PC-3 (cell line): Measurements from ENCODE around the gene PANK4.

Source experiments
- CTCF ChIP-seq: fragments of 300-600 bp; sonication (generic); conservative IDR thresholded peaks from 2 replicates; pipeline ENCODE4 v1.5.1; 2017; ENCODE audit warnings: antibody characterized with exemption, low read depth, mild to moderate bottlenecking, low read length
- EZH2 ChIP-seq: fragments of 300-600 bp; sonication (generic); IDR thresholded peaks from one replicate; pipeline ENCODE4 v1.6.1; 2017; ENCODE audit warnings: antibody characterized with exemption, mild to moderate bottlenecking, low read length; ENCODE audit not compliant: unreplicated experiment
- EZH2phosphoT487 ChIP-seq: fragments of 300-600 bp; sonication (generic); IDR thresholded peaks from 2 replicates; pipeline ENCODE4 v1.6.1; 2018; ENCODE audit warnings: mild to moderate bottlenecking, antibody characterized with exemption, low read length, borderline replicate concordance

GRCh38 chr1:2476061-2476999 lies 50.1 kb downstream of the PANK4 start, which contains the start of gene PLCH2:
- TF ChIP-seq CTCF (no peak), EZH2 (no peak), EZH2phosphoT487 (no peak)
